ENCODE data around the gene OTUD3.

Gene OTUD3

DNA sequence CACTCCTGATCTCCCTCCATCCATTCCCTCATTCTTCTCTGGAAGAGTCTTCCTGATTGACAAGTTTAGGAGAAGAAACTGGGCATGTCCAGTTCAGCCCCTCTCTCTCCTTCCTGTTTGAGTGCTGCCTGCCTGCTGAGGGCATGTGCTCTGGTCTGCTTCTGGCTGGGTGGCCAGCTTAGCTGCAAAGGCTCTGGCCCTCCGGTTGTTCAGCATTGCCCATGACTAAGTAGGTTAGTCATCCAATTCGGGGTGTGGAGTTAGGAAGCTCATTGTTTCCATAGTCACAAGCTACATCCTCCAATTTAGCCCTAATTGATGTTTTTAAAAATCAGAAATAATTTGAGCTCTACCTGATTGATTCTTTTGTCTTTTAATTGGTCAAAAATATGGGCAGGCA is 66.8 kb downstream of the OTUD3 start:
- H3K27ac ChIP-seq = no peak overlapping the region
- TF ChIP-seq ZFX (IDR thresholded peaks at IDR 0.05; ENCODE audit: borderline replicate concordance) = no peak
- TF ChIP-seq, protein P1, sequence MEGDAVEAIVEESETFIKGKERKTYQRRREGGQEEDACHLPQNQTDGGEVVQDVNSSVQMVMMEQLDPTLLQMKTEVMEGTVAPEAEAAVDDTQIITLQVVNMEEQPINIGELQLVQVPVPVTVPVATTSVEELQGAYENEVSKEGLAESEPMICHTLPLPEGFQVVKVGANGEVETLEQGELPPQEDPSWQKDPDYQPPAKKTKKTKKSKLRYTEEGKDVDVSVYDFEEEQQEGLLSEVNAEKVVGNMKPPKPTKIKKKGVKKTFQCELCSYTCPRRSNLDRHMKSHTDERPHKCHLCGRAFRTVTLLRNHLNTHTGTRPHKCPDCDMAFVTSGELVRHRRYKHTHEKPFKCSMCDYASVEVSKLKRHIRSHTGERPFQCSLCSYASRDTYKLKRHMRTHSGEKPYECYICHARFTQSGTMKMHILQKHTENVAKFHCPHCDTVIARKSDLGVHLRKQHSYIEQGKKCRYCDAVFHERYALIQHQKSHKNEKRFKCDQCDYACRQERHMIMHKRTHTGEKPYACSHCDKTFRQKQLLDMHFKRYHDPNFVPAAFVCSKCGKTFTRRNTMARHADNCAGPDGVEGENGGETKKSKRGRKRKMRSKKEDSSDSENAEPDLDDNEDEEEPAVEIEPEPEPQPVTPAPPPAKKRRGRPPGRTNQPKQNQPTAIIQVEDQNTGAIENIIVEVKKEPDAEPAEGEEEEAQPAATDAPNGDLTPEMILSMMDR (IDR thresholded peaks at IDR 0.05) = no peak

DNA sequence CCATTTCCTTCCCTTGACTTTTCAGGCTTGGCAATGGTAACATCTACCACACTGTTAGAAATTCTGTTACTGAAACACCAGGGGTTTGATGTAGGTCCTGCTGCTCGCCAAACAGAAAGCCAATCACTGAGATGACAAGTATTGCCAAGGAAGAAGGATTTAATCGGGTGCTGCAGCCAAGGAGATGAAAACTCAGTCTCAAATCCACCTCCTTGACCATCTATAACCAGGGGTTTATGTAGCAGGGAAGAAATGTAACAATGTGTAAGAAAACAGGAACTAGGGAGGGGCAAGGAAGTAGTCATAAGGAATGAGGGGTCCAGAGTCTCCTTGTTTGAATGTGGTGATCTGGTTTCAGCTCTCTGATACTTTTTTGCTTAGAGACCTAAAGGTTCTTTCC is 71.9 kb downstream of the OTUD3 start:
- TF ChIP-seq, protein P1 (IDR thresholded peaks at IDR 0.05) = no peak
- no peak for TF ChIP-seq ZFX (IDR thresholded peaks at IDR 0.05; ENCODE audit: borderline replicate concordance)
- no peak overlapping the region for H3K27ac ChIP-seq

DNA sequence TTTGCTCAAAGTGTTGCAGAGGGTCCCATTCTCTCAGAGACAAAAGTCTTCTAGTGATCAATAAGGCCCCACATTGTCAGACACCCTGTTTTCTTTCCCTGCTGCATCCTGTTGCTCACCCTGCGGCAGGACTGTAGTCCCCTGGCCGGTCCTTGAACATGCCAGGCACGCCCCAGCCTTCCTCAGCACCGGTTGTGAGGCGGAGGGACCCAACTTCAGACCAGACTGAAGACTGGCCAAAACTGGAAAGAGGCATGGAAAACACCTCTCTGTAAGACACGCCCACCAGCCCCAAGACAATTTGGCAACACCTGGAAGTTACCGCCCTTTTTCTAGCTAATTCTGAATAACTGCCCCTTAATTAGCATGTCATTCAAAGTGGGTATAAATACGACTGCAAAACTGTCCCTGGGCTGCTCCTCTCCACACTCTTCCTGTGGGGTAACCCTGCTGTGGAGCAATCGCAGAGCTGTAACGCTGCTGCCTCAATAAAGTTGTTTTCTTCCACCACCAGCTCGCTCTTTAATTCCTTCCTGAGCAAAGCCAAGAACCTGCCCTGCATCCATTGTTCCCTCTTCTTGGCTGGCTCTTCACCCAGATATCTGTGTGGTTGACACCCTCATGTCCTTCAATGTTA is 73.5 kb downstream of the OTUD3 start:
- no peak for TF ChIP-seq ZFX (IDR thresholded peaks at IDR 0.05; ENCODE audit: borderline replicate concordance)
- TF ChIP-seq, protein P1 (IDR thresholded peaks at IDR 0.05) = no peak

DNA sequence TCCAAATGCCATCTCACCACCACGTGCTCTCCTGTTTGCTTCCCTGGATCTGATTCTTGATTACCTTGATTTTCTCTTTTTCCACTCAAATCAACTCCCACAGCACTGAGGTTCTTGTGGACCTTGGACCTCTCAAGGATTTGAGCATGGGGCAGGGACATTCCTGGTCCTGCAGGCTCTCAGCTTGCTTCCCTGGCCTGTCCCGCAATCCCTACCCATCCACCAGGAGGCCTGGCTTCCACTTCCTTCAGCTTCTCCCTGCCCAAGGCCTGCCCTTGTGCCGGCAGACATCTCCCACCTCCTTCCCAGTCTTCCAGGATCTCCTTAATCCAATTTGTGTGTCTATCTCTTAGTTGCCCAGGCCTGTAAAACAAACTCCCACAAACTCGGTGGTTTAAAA is 75.6 kb downstream of the OTUD3 start:
- no peak for TF ChIP-seq ZFX (IDR thresholded peaks at IDR 0.05; ENCODE audit: borderline replicate concordance)
- TF ChIP-seq, protein P1 (IDR thresholded peaks at IDR 0.05) = no peak
- no peak overlapping the region for H3K27ac ChIP-seq

More for the DNA sequence above, 73.5 kb downstream of the OTUD3 start:
- H3K27ac ChIP-seq = no peak overlapping the region

DNA sequence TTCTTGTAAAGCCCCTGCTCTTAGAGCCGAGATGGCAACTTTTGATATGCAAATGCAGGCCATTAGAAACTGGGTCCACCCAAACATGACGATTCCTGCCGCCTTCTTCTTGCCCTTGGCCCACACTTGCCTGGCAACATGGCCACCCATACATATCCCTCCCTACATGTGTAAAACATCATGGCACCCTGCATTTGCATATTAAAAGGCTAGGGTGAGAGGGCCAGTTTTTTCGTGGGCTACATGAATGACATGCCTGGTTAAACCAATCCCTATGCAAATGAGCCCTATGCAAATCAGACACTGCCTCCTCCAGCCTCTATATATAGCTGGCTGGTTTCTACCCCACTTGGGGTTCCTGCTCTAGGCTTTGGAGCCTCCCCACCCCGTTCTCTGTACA is 78.4 kb downstream of the OTUD3 start:
- no peak overlapping the region for H3K27ac ChIP-seq
- TF ChIP-seq, protein P1 (IDR thresholded peaks at IDR 0.05) = no peak

Data from 22Rv1 (cell line).